ENCODE data around the gene HOXC6. TPM values are rescaled to one million over a fixed set of nuclear protein-coding genes. Genes with fewer than 3 reads are reported as not detected.

Gene HOXC6
- under 1 TPM in 1 of 2 donors, not detected in 1; 0.15 TPM for total RNA-seq

- no peaks in the 10 kb centered on the region for H3K4me1 ChIP-seq
- H3K27me3 ChIP-seq: peaks cover 93% of the 10 kb centered on the region
- TF ChIP-seq, protein P1, sequence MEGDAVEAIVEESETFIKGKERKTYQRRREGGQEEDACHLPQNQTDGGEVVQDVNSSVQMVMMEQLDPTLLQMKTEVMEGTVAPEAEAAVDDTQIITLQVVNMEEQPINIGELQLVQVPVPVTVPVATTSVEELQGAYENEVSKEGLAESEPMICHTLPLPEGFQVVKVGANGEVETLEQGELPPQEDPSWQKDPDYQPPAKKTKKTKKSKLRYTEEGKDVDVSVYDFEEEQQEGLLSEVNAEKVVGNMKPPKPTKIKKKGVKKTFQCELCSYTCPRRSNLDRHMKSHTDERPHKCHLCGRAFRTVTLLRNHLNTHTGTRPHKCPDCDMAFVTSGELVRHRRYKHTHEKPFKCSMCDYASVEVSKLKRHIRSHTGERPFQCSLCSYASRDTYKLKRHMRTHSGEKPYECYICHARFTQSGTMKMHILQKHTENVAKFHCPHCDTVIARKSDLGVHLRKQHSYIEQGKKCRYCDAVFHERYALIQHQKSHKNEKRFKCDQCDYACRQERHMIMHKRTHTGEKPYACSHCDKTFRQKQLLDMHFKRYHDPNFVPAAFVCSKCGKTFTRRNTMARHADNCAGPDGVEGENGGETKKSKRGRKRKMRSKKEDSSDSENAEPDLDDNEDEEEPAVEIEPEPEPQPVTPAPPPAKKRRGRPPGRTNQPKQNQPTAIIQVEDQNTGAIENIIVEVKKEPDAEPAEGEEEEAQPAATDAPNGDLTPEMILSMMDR (IDR thresholded peaks at IDR 0.05): no peak
- H3K9me3 ChIP-seq: no peaks in the 10 kb centered on the region
- H3K27ac ChIP-seq: no peak within 1 kb of the TSS
- peak within 1 kb of the TSS in 1 of 2 donors; percentile 18 for H3K9ac ChIP-seq (ENCODE audit: low read depth in 2 of 2, low read length in 2 of 2)
- DNase-seq: no peak
- intact Hi-C loops (cut with DNase I): loop anchor here (5.0 kb wide), 1 partner anchor 174 kb away; no protein-coding TSS in a partner anchor
- no peaks in the 10 kb centered on the region for H3K36me3 ChIP-seq
- no peak within 1 kb of the TSS for H3K4me3 ChIP-seq
These were observed at the start of gene HOXC6 for GRCh38 chr12:54028314-54029201. TSS of gene HOXC6 (plus strand) at chr12:54028440. CDS start at chr12:54028522, 82 bp downstream.

DNA sequence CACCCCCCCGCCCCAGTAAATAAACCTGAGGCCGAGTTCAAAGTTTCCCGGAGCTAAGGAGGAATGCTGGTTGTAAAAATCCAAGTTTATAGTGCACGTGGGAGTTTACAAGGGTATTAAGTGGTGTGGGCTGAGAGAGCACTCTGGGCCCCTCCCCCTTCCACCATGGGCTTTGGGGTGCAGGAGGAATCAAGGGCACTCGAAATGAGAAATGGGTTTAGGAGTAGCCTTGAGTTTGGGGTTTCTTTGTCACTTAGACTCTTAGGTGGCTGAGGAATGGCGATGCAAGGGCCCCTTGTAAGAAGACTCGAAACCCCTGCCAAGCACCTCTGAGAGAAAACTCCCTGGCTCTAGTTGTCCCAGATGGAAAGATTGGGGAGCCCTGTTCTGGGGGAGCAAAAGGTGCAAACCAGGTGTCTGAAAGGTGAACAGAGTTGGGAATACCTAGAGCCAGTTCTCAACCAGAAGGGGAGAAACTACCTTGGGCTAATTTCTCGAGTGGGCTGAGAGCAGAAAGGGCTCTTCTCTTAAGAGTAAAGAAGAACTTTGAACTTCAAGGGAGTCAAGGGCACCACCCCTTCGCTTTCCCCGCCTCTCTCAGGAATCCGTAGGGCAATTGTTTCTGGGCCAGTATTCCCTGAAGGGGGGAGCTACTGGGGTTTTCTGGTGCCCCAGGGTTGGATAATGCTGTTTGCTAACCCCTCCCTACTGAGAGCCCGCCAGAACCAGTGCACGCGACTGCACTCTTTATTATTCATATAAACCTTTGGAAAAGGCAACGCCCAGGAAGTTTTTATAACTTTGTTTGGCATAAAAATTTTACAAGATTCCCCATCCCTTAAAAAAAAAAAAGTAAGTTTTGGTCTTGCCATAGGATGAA lies 49.5 kb upstream of the HOXC6 start:
- DNase-seq: peak; percentile 48
- Histone ChIP-seq H3K36me3 (no peaks in the 10 kb centered on the region), H3K4me3 (no peak overlapping the region)

DNA sequence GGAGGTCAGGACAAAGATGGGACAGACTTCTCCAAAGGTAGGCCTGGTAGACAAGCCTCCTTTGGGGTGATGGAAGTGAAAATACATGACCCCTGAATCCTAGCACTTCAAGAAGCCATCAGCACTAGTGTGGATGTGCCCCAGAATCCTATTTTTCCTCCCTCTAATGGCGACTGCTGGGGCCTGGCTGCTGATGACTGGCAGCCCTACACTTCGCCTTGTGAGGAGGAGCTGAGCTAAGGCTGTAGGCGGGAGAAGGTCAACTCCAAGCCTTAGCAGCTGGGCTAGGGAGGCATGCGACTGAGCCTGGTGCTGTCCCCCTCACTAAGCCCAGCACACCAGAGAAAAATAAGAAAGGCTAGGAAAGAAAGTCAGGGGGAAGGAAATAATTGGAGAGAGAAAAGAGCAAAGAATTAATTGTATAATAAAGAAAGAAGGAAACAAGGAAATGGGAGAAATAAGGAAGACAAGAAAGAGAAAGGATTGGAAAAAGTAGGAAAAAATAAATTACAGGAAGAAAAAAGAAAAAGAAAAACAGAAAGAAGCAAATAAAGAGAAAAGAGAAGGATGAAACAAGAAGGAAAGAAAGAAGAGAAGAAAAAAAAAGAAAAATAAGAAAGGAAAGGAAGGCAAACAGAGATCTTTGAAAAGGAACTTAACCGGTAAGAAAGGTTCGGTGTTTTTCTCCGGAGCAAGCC lies 48.0 kb upstream of the HOXC6 start:
- no peak overlapping the region for H3K27ac ChIP-seq
- no peaks in the 10 kb centered on the region for H3K9me3 ChIP-seq
- intact Hi-C loops (cut with DNase I): no loop called here
- H3K4me3 ChIP-seq: no peak overlapping the region
- TF ChIP-seq, protein P1 (IDR thresholded peaks at IDR 0.05): no peak
- H3K9ac ChIP-seq (ENCODE audit: low read depth in 2 of 2, low read length in 2 of 2): no peak overlapping the region
- peaks cover 89% of the 10 kb centered on the region for H3K27me3 ChIP-seq
- DNase-seq: no peak
- H3K4me1 ChIP-seq: no peaks in the 10 kb centered on the region
- no peaks in the 10 kb centered on the region for H3K36me3 ChIP-seq

More for the DNA sequence above, 49.5 kb upstream of the HOXC6 start:
- Histone ChIP-seq H3K4me1 (no peaks in the 10 kb centered on the region), H3K27me3 (peaks cover 90% of the 10 kb centered on the region), H3K9ac (ENCODE audit: low read depth in 2 of 2, low read length in 2 of 2) (no peak overlapping the region), H3K27ac (no peak overlapping the region), H3K9me3 (no peaks in the 10 kb centered on the region)
- TF ChIP-seq, protein P1 (IDR thresholded peaks at IDR 0.05): no peak
- intact Hi-C loops (cut with DNase I): no loop called here

GRCh38 chr12:53980802-53981496 lies 47.3 kb upstream of the HOXC6 start:
- Histone ChIP-seq H3K36me3 (no peaks in the 10 kb centered on the region), H3K9me3 (no peaks in the 10 kb centered on the region), H3K4me1 (no peaks in the 10 kb centered on the region), H3K9ac (ENCODE audit: low read depth in 2 of 2, low read length in 2 of 2) (no peak overlapping the region), H3K4me3 (no peak overlapping the region), H3K27ac (no peak overlapping the region), H3K27me3 (peaks cover 89% of the 10 kb centered on the region)
- no peak for DNase-seq
- intact Hi-C loops (cut with DNase I): no loop called here
- TF ChIP-seq, protein P1 (IDR thresholded peaks at IDR 0.05): no peak

All from colonic mucosa (tissue), 4 donors.